ENCODE results near the gene CELA3A.

The CELA3A gene

DNA sequence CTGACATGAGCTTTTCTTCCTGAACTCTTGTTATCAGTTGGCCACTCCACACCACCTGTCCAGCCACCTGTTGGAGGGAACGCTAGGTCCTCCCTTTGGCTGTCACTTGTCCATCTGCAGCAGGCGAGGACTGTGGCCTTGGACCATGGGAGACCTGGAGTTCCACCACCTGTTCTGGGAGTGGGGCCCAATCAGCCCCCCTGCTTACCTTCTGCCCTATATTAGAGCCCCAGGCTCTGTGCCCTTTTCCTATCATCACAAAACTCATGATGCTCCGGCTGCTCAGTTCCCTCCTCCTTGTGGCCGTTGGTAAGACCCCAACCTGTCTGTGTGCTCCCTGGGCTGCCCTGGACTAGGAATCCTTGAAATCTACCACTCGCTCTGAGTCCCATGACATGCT, at the start of gene CELA3A:
Gene CELA3A (plus strand): TSS at position 249 of the 400 bp plus-strand sequence. CDS start 18 bp downstream, at position 267.
- TF ChIP-seq, protein P1, sequence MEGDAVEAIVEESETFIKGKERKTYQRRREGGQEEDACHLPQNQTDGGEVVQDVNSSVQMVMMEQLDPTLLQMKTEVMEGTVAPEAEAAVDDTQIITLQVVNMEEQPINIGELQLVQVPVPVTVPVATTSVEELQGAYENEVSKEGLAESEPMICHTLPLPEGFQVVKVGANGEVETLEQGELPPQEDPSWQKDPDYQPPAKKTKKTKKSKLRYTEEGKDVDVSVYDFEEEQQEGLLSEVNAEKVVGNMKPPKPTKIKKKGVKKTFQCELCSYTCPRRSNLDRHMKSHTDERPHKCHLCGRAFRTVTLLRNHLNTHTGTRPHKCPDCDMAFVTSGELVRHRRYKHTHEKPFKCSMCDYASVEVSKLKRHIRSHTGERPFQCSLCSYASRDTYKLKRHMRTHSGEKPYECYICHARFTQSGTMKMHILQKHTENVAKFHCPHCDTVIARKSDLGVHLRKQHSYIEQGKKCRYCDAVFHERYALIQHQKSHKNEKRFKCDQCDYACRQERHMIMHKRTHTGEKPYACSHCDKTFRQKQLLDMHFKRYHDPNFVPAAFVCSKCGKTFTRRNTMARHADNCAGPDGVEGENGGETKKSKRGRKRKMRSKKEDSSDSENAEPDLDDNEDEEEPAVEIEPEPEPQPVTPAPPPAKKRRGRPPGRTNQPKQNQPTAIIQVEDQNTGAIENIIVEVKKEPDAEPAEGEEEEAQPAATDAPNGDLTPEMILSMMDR (conservative IDR thresholded peaks at IDR 0.05; ENCODE audit: control insufficient read depth, insufficient read depth, low read depth, low read length), result no peak
- no peak within 1 kb of the TSS for H3K4me3 ChIP-seq (ENCODE audit: control insufficient read depth, low read depth, low read length)
- no peak for DNase-seq (ENCODE audit: low read depth)

DNA sequence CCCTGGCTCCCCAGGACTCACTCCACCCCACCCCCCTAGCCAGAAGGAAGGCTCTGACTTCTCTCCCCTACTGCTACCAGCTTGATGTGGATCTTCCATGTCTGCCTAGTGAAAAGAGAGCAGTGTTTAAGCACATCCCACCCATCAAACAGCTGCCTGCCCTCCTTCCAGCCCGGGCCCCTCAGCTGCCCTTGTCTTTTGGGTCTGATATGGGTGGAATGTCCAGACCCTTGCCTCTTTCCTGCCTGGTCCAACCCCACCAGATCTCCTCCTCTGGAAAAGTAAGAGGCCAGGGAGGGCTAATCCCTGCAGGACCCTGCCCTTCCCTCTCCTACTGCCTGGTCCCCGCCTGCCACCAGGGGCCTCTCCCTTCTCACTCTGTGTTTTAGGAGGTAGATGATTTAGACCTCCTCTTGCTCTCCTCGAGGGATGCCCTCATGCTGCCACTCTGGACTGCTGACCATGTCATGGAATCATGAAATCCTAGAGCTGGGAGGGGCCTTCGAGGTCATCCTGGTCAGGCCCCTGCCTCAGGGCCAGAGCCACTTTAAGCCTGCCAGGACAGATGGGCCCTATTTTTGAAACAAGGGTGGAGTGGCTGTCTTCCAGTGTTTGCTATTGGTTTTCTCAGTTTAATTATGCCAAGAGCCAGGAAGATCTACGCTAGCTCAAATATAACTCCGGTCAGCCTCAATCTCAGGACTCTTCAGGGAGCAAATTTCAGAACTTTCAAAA, 48.5 kb upstream of the CELA3A start:
- no peak for DNase-seq (ENCODE audit: low read depth)
- TF ChIP-seq, protein P1 (conservative IDR thresholded peaks at IDR 0.05; ENCODE audit: control insufficient read depth, insufficient read depth, low read depth, low read length), result no peak
- no peak overlapping the region for H3K4me3 ChIP-seq (ENCODE audit: control insufficient read depth, low read depth, low read length)

DNA sequence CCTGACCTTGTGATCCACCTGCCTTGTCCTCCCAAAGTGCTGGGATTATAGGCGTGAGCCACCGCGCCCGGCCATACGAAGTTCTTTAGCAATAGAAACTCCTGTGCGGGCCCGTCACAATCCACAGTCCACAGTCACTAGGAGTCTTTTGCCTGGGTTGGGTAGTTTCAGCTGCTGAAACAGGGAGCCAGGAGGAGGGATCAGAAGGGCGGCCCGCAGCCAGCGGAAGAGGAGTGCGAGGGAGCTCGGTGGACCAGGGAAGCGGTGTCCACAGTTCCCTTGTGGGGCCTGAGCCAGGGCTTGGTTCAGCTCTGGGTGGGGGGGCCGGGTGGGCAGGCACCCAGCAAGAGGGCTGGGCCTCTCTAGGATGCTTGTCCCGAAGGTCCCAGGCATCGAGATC, 46.4 kb upstream of the CELA3A start:
- TF ChIP-seq, protein P1 (conservative IDR thresholded peaks at IDR 0.05; ENCODE audit: control insufficient read depth, insufficient read depth, low read depth, low read length), result no peak
- DNase-seq (ENCODE audit: low read depth), result no peak
- H3K4me3 ChIP-seq (ENCODE audit: control insufficient read depth, low read depth, low read length), result no peak overlapping the region

GRCh38 chr1:21955501-21956281, 45.8 kb upstream of the CELA3A start:
- TF ChIP-seq, protein P1 (conservative IDR thresholded peaks at IDR 0.05; ENCODE audit: control insufficient read depth, insufficient read depth, low read depth, low read length), result no peak
- peak; percentile 28 for DNase-seq (ENCODE audit: low read depth)
- H3K4me3 ChIP-seq (ENCODE audit: control insufficient read depth, low read depth, low read length), result no peak overlapping the region

GRCh38 chr1:21956720-21957552, 44.5 kb upstream of the CELA3A start:
- no peak overlapping the region for H3K4me3 ChIP-seq (ENCODE audit: control insufficient read depth, low read depth, low read length)

GRCh38 chr1:21961337-21961736, 40.1 kb upstream of the CELA3A start:
- no peak overlapping the region for H3K4me3 ChIP-seq (ENCODE audit: control insufficient read depth, low read depth, low read length)
- TF ChIP-seq, protein P1 (conservative IDR thresholded peaks at IDR 0.05; ENCODE audit: control insufficient read depth, insufficient read depth, low read depth, low read length), result no peak
- DNase-seq (ENCODE audit: low read depth), result no peak

More at GRCh38 chr1:21956720-21957552, 44.5 kb upstream of the CELA3A start:
- TF ChIP-seq, protein P1 (conservative IDR thresholded peaks at IDR 0.05; ENCODE audit: control insufficient read depth, insufficient read depth, low read depth, low read length), result no peak
- peak; percentile 45 for DNase-seq (ENCODE audit: low read depth)

All from fibroblast of mammary gland (primary cell).